ENCODE data around the gene KRTAP13-4.

Gene KRTAP13-4

DNA sequence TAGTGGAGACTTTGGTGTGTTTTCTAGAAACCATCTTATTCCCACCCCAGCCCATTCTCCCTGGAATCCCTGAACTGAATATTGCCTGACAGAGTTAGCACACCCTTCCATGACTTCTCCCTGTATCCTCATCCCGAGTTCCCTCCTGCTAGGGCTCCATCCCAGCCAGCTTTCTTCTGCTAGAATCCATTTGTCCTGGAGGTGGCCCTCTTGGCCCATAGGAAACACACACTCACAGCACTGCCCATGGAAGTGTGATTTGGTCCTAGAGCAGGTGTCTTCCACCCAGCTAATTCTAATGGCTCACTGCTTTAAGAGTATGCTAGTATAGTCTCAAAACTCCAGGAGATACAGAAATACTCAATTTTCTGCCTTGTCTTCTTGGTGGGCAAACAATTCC is 14.2 kb downstream of the KRTAP13-4 start:
- H3K9ac ChIP-seq (ENCODE audit: low read length) = no peak overlapping the region
- 0 out of 2 replicates have a peak, but pooled peaks cover 6% of the 10 kb centered on the region for H3K9me3 ChIP-seq (ENCODE audit: insufficient read depth, low read length)
- H3F3A ChIP-seq (ENCODE audit: insufficient read depth) = no peaks in the 10 kb centered on the region
- no peak overlapping the region for H3K27ac ChIP-seq (ENCODE audit: low read depth, low read length)
- no peaks in the 10 kb centered on the region for H3K36me3 ChIP-seq (ENCODE audit: low read length)
- H2AFZ ChIP-seq (ENCODE audit: low read depth, low read length, severe bottlenecking) = no peak overlapping the region
- no peak for TF ChIP-seq EZH2phosphoT487 (conservative IDR thresholded peaks at IDR 0.05; ENCODE audit: low read length)
- TF ChIP-seq, protein P1, sequence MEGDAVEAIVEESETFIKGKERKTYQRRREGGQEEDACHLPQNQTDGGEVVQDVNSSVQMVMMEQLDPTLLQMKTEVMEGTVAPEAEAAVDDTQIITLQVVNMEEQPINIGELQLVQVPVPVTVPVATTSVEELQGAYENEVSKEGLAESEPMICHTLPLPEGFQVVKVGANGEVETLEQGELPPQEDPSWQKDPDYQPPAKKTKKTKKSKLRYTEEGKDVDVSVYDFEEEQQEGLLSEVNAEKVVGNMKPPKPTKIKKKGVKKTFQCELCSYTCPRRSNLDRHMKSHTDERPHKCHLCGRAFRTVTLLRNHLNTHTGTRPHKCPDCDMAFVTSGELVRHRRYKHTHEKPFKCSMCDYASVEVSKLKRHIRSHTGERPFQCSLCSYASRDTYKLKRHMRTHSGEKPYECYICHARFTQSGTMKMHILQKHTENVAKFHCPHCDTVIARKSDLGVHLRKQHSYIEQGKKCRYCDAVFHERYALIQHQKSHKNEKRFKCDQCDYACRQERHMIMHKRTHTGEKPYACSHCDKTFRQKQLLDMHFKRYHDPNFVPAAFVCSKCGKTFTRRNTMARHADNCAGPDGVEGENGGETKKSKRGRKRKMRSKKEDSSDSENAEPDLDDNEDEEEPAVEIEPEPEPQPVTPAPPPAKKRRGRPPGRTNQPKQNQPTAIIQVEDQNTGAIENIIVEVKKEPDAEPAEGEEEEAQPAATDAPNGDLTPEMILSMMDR (IDR thresholded peaks at IDR 0.05; ENCODE audit: insufficient read depth, low read length, poor library complexity, severe bottlenecking) = no peak
- H3K9me2 ChIP-seq (replicated peaks; ENCODE audit: insufficient read depth, low read length) = no peaks in the 10 kb centered on the region
- no peaks in the 10 kb centered on the region for H4K20me1 ChIP-seq (ENCODE audit: low read depth, low read length)
- H3K27me3 ChIP-seq (ENCODE audit: low read length) = no peaks in the 10 kb centered on the region
- H3K4me3 ChIP-seq (ENCODE audit: insufficient read depth, low read length, poor library complexity, severe bottlenecking) = no peak overlapping the region
- H3K4me2 ChIP-seq (ENCODE audit: low read depth, low read length, poor library complexity, severe bottlenecking) = no peak overlapping the region
- H3K79me2 ChIP-seq (ENCODE audit: insufficient read depth, low read length) = no peaks in the 10 kb centered on the region

DNA sequence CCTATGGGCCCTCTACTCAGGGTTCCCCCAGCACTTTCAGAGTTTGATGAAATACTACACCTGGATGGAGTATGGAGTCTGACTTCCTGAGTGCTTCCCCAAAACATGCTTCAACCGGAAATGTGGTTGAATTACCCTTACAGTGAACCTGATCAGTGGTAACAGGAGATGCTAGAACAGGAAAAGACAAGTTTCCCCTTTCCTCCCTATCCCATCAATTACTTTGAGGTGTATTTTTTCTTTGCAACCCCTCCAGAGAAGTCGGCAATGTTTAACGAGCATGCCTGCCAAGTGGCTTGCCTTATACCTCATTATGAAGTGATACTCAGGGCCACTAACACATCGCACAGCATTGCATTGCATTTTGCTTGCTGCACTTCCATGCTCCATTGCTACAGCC is 17.0 kb downstream of the KRTAP13-4 start:
- H3K9me2 ChIP-seq (replicated peaks; ENCODE audit: insufficient read depth, low read length) = no peaks in the 10 kb centered on the region
- H3K27ac ChIP-seq (ENCODE audit: low read depth, low read length) = no peak overlapping the region
- H3K9ac ChIP-seq (ENCODE audit: low read length) = no peak overlapping the region
- no peaks in the 10 kb centered on the region for H4K20me1 ChIP-seq (ENCODE audit: low read depth, low read length)
- TF ChIP-seq, protein P1 (IDR thresholded peaks at IDR 0.05; ENCODE audit: insufficient read depth, low read length, poor library complexity, severe bottlenecking) = no peak
- no peak for TF ChIP-seq EZH2phosphoT487 (conservative IDR thresholded peaks at IDR 0.05; ENCODE audit: low read length)
- H3K36me3 ChIP-seq (ENCODE audit: low read length) = no peaks in the 10 kb centered on the region
- no peaks in the 10 kb centered on the region for H3F3A ChIP-seq (ENCODE audit: insufficient read depth)
- H3K4me3 ChIP-seq (ENCODE audit: insufficient read depth, low read length, poor library complexity, severe bottlenecking) = no peak overlapping the region
- H3K79me2 ChIP-seq (ENCODE audit: insufficient read depth, low read length) = no peaks in the 10 kb centered on the region
- H3K27me3 ChIP-seq (ENCODE audit: low read length) = no peaks in the 10 kb centered on the region
- H2AFZ ChIP-seq (ENCODE audit: low read depth, low read length, severe bottlenecking) = no peak overlapping the region
- H3K9me3 ChIP-seq (ENCODE audit: insufficient read depth, low read length) = no peaks in the 10 kb centered on the region
- no peak overlapping the region for H3K4me2 ChIP-seq (ENCODE audit: low read depth, low read length, poor library complexity, severe bottlenecking)

DNA sequence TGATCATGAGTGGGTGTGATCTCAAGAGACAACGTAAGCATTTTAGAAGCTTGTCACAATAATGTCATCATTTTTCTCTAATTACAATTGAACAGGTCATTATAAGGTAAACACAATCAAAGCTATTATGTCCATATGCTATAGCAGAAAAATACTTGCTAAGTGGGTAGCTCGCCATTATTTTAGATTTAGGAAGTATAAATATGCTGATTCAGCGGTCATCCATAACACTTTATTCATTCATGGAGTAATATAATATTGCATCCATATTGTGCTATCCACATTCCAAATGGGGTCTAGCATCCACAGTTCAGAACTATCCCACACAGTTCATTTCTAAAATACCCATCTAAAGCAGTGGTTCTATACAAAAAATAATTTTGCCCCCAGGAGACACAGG is 18.5 kb downstream of the KRTAP13-4 start:
- Histone ChIP-seq H2AFZ (ENCODE audit: low read depth, low read length, severe bottlenecking) (no peak overlapping the region), H3K9me3 (ENCODE audit: insufficient read depth, low read length) (no peaks in the 10 kb centered on the region), H3K9me2 (replicated peaks; ENCODE audit: insufficient read depth, low read length) (no peaks in the 10 kb centered on the region), H3K27me3 (ENCODE audit: low read length) (no peaks in the 10 kb centered on the region), H3K4me3 (ENCODE audit: insufficient read depth, low read length, poor library complexity, severe bottlenecking) (no peak overlapping the region), H3K4me2 (ENCODE audit: low read depth, low read length, poor library complexity, severe bottlenecking) (no peak overlapping the region), H3K36me3 (ENCODE audit: low read length) (no peaks in the 10 kb centered on the region), H3F3A (ENCODE audit: insufficient read depth) (no peaks in the 10 kb centered on the region), H4K20me1 (ENCODE audit: low read depth, low read length) (no peaks in the 10 kb centered on the region), H3K9ac (ENCODE audit: low read length) (no peak overlapping the region), H3K79me2 (ENCODE audit: insufficient read depth, low read length) (no peaks in the 10 kb centered on the region), H3K27ac (ENCODE audit: low read depth, low read length) (no peak overlapping the region)
- TF ChIP-seq, protein P1 (IDR thresholded peaks at IDR 0.05; ENCODE audit: insufficient read depth, low read length, poor library complexity, severe bottlenecking) = no peak
- TF ChIP-seq EZH2phosphoT487 (conservative IDR thresholded peaks at IDR 0.05; ENCODE audit: low read length) = no peak
